ENCODE data around the gene LYL1.
"Not testable (repeated sequence)": the region's sequence is repeated elsewhere in the genome, so short reads cannot be mapped to it uniquely, and the experiment has no call there.

LYL1 gene

GRCh38 chr19:13102666-13103580, at the start of gene LYL1:
LYL1 (minus strand) TSS chr19:13102858; CDS start chr19:13101171, 1,687 bp downstream.
- no peak for DNase-seq (ENCODE audit: low read depth, low spot score)

GRCh38 chr19:13151605-13152355, 49.1 kb upstream of the LYL1 start:
- DNase-seq (ENCODE audit: low read depth, low spot score) = peak; percentile 87

DNA sequence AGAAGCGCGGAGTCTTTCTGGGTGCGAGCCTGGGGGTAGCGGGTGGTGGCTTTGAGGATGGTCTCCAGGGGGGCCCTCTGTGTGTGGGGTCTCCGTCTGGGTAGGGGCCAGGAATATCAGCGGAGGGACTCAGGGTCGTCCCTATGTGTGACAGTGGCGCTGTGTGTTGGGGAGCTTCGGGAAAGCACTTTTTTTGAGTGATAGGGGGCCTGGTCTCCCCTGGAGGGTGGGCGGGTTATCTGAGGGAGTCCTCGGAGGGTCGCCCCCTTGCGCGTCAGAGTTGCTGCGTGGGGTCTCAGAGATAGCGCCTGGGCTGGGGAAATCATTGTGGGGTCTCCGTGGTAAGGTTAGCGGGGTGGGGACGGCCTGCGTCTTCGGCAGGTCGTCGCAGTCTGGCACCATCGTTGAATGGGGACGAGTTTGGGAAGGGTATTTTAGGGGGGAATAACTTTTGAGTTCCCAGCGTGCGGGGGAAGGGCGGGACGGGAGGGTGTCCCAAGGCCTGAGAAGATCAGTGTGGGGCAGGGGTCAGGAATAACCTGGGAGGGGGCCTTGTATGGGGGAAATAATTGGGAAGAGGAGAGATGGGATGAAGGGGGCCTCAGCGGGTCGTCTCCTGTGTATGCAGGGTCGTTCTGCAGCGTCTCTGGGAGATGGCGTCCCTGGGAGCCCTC, 48.4 kb upstream of the LYL1 start:
- DNase-seq (ENCODE audit: low read depth, low spot score) = no peak

DNA sequence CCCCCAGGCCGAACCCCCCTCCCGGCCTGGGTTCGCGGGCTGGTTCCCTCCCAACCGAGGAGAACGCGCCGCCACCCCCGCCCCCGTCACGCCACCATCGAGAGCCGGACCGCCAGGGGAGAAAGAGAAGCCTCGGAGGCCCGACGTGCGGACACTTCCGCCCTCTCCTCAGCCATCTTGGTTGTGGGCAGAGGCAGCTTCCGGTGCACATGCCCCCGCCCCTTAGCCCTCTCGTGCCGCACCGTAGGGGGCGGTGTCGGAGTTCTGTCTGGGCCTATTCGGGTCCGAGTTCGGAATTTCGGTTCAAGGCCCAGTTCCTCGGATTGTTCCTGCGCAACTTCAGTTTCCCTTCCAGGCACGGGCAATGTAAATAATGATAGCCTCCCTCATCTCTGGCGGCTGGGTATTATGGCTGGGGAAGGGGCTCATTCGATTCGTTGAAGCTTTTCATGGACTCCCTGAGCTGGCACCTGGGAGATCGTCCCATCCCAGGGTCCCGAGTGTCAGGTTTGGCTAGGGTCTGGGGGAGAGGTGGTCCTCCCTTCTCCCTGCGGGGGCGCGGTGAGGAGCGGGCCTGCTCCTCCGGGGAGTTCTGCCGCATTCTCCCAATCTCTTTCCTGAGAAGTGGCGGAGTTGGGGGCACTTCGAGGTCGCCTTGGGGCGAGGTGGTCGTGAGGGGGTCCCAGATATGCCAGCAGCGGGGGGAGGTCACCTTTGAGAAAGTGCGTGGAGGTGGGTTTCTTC, 47.7 kb upstream of the LYL1 start, which contains the start of the genes IER2 and STX10:
IER2 (plus strand) TSS at position 225 of the 744 bp plus-strand sequence. CDS start 2,776 bp downstream, outside the sequence.
STX10 (minus strand) TSS at position 189 of the 744 bp plus-strand sequence. CDS start 202 bp downstream, outside the sequence.
- peak; percentile 85 for DNase-seq (ENCODE audit: low read depth, low spot score)

DNA sequence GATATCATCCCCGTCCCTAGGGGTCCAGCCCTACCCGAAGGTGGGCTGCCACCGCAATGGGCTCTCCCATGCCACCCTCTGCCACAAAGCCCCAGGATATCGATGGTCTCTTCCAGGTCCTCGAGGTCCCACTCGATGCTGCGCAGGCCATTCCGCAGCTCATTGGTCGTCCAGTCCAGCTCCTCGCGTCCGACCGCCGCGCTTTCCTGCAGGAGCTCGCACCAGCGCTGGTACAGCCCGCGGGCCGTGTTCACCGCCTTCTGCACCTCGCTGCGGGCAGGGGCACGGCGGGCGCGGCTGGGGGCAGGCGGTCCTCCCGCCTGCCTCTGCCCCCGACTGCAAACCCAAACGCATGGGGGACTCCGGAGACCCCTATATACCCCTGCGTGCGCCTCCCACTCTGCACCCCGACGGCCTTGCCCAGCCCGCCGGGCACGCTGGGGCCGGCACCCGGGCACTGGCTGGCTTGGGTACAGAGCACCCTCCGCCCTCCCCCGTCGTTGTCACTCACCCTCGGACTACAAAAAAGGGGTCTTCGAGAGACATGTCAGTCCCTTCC, 47.0 kb upstream of the LYL1 start:
- DNase-seq (ENCODE audit: low read depth, low spot score) = no peak

- DNase-seq (ENCODE audit: low read depth, low spot score) = not testable (repeated sequence)
Observed at GRCh38 chr19:13149173-13149627, 46.5 kb upstream of the LYL1 start.

DNA sequence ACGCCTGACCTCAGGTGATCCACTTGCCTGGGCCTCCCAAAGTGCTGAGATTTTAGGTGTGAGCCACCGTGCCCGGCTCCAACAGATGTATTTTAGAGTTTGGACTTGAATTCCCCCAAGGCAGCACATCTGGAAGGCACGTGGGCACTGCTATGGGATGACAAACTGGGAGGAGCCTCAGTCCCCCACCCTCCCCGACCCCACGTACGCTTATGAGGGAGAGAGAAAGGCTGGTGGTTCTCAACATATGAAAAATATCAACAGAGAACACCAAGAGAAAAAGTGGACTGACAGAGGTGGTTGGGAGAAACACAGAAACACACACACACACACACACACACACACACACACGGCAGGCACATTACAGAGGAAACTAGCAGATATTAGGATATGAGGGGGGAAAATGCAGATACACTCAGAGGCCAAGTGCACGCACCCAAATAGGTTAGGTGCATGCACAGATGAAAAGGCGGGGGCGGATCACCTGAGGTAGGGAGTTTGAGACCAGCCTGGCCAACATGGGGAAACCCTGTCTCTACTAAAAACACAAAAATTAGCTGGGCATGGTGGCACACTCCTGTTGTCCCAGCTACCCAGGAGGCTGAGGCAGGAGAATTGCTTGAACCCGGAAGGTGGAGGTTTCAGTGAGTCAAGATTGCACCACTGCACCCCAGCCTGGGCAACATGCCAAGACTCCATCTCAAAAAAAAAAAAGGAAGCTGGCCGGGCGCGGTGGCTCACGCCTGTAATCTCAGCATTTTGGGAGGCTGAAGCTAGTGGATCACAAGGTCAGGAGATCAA, 44.3 kb upstream of the LYL1 start:
- no peak for DNase-seq (ENCODE audit: low read depth, low spot score)

DNA sequence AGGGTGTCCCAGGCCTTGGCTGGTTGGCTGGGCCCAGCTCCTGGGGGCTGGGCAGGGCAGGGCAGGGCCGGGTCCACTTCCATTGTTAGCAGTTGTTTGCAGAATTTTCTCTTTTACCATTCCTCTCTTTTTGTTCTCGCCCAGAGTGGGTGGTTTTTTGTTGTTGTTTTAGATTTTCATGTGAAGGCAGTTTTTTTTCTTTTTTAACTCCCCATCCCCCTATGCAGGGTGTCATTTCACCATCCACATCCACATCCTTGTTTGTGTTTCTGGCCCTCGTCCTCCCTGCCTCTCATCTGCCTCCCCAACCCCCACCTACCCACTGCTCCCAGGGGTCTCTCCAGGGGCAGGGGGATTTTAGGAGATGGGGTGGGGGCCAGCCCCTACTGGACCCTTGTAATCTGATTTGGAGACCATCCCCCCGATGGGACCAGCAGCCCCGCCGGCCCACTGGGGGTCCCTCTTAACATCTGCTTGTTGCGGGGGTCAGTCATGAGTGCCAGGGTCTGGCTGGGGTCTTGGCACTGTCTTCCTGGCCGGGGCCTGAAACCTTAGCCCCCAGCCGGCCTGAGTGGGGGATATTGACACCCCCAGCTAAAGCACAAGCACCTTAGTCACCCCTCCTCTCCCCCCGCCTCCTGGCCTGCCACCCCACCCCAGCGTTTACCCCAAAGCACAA, 37.1 kb upstream of the LYL1 start:
- no peak for DNase-seq (ENCODE audit: low read depth, low spot score)

- DNase-seq (ENCODE audit: low read depth, low spot score) = no peak
Observed at GRCh38 chr19:13138916-13139198, 36.2 kb upstream of the LYL1 start.

DNA sequence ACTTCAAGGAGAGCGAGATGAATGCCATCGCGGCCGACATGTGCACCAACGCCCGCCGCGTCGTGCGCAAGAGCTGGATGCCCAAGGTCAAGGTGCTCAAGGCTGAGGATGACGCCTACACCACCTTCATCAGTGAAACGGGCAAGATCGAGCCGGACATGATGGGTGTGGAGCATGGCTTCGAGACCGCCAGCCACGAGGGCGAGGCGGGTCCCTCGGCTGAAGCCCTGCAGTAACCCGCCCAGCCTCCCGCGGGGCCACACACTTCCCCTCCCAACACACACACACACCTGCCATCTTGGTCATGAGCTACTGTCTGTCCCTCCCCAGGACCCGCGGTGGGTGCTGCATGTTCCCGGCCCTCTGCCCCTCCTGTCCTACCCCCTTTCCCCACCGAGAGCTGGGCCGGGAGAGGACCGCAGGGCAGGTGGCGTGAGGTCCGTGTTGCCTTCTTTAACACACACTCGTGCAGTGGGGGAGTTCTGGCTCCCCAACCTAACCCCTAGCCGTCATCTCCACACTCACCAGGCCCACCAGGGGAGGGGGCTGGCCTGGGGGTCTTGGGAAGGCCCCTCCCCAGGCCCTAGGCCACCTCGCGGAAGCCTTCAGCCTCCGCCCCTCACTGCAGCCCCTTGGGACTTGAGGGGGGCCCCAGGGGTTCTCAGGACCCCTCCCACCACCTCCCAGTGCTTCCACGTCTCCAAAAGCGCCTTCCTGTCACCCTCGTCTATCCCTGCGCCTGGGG, 35.7 kb upstream of the LYL1 start:
- DNase-seq (ENCODE audit: low read depth, low spot score) = no peak

DNA sequence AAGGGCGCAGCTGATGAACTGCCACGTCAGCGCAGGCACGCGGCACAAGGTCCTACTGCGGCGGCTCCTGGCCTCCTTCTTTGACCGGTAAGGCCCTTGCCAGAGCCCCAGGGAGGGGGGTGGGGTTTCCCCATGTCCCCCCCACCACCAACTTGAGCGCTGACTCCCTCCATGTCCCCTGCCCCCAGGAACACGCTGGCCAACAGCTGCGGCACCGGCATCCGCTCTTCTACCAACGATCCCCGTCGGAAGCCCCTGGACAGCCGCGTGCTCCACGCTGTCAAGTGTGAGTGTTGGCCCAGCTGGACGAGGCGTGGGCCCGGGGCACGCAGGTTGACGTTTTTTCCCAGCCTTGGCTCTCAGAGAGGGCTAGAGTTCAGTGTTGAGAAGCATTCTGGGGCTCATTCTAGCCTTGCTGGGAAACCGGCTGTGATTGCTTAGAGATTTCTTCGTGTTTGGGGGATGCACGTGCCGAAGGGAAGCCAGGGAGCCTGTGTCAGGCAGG, 34.7 kb upstream of the LYL1 start:
- no peak for DNase-seq (ENCODE audit: low read depth, low spot score)

DNA sequence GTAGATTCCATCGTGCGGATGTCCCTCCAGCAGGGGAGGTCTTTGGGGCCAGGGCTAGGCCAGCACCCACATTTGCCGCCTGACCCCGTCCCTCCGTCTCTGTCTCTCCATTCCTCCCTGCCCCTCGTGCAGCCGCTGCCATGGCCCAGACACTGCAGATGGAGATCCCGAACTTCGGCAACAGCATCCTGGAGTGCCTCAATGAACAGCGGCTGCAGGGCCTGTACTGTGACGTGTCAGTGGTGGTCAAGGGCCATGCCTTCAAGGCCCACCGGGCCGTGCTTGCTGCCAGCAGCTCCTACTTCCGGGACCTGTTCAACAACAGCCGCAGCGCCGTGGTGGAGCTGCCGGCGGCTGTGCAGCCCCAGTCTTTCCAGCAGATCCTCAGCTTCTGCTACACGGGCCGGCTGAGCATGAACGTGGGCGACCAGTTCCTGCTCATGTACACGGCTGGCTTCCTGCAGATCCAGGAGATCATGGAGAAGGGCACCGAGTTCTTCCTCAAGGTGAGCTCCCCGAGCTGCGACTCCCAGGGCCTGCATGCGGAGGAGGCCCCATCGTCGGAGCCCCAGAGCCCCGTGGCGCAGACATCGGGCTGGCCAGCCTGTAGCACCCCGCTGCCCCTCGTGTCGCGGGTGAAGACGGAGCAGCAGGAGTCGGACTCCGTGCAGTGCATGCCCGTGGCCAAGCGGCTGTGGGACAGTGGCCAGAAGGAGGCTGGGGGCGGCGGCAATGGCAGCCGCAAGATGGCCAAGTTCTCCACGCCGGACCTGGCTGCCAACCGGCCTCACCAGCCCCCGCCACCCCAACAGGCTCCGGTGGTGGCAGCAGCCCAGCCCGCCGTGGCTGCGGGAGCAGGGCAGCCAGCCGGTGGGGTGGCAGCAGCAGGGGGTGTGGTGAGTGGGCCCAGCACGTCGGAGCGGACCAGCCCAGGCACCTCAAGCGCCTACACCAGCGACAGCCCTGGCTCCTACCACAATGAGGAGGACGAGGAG, 32.7 kb upstream of the LYL1 start:
- no peak for DNase-seq (ENCODE audit: low read depth, low spot score)

DNA sequence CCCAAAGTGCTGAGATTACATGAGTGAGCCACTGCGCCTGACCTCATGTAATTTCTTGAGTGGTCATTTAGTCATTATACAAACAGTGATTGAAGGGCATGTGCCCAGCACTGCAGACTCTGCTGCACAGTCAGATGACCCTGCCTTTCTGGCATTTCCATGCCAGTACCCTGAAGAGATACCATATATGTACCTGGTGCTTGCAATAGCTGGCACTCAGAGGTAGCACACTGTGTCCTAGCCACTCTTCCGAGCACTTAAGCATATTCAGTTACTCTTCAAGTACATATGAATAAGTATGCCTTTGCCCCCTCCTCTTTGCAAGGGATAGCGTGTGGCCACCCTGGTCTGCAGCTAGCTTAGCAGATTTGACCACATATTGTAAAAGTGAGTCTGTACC, 32.0 kb upstream of the LYL1 start:
- no peak for DNase-seq (ENCODE audit: low read depth, low spot score)

DNA sequence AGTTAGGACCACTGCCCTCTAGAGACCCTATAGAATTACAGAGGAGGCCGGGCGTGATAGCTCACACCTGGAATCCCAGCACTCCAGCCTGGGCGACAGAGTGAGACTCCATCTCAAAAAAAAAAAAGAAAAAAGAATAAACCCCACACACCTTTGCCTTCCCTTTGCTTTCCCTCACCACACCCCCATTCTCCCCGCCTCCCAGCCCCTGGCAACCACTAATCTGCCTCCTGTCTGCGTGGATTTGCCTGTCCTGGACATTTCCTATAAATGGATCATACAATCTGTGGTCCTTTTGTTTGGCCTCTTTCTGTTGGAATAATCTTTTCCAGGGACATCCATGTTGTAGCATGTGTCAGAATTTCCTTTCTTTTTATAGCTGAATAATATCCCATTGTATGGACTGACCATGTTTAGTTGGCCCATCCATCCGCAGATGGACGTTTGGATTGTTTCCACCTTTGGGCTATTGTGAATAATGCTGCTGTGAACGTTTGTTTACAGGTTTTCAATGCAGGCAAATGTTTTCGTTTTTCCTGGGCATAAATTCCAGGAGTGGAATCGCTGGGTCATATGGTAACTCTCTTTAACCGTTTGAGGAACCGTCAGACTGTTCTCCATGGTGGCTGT, 30.7 kb upstream of the LYL1 start:
- no peak for DNase-seq (ENCODE audit: low read depth, low spot score)

GRCh38 chr19:13132471-13133180, 30.0 kb upstream of the LYL1 start:
- no peak for DNase-seq (ENCODE audit: low read depth, low spot score)

GRCh38 chr19:13130886-13131490, 28.3 kb upstream of the LYL1 start:
- no peak for DNase-seq (ENCODE audit: low read depth, low spot score)

Measured in activated naive CD8-positive, alpha-beta T cell treated with anti-CD3 and anti-CD28 coated beads, Interleukin-2, amount 50 U/mL, for 16 hours (primary cell).